Panc1 (cell line): ENCODE results near the gene TMEM201. TPM values are rescaled to one million over a fixed set of nuclear protein-coding genes. Genes with fewer than 3 reads are reported as not detected.

Experiments used
- ATAC-seq: fragments of 200-7000 bp; cut with Tn5 transposase; 2 replicates; pipeline ENCODE4 v1.9.1; 2020; ENCODE audit warnings: mild to moderate bottlenecking, moderate library complexity
- BruUV-seq: library from RNA; stranded (reverse); fragments of 400-500 nt; replicated peaks from 2 replicates; lab custom pipeline; 2021; lab: Mats Ljungman, UMichigan
- CTCF ChIA-PET: fragments of 300-600 bp; sonication (Branson Sonifier 250); formaldehyde crosslinking; loops from one replicate; lab custom pipeline; 2022; ENCODE audit warnings: antibody characterized with exemption; lab: Charles Lee
- POLR2A ChIA-PET: fragments of 300-600 bp; sonication (Branson Sonifier 250); formaldehyde crosslinking; loops from one replicate; lab custom pipeline; 2022; ENCODE audit warnings: antibody characterized with exemption; lab: Charles Lee
- DNase-seq: peaks from one replicate; pipeline ENCODE4 v3.0.0-alpha.2; 2010; ENCODE audit warnings: low read depth, low spot score
- H3K27ac ChIP-seq: 2 replicates; pipeline ENCODE4 v1.5.1; 2011; ENCODE audit warnings: mild to moderate bottlenecking, low read length, inconsistent platforms
- H3K27me3 ChIP-seq: fragments of 200-500 bp; sonication (Bioruptor generic); 2 replicates; pipeline ENCODE4 v1.6.0; 2014; ENCODE audit warnings: low read length, inconsistent platforms; ENCODE audit not compliant: control insufficient read depth, insufficient read depth
- H3K36me3 ChIP-seq: fragments of 200-500 bp; sonication (Bioruptor generic); 2 replicates; pipeline ENCODE4 v1.5.1; 2014; ENCODE audit warnings: inconsistent platforms, mild to moderate bottlenecking, low read length, moderate library complexity; ENCODE audit not compliant: control insufficient read depth, insufficient read depth
- H3K4me1 ChIP-seq: 2 replicates; pipeline ENCODE4 v1.5.1; 2011; ENCODE audit warnings: inconsistent platforms, mild to moderate bottlenecking, low read length, moderate library complexity; ENCODE audit not compliant: control insufficient read depth, insufficient read depth
- H3K4me3 ChIP-seq, 2 experiments: 2 replicates each; pipeline ENCODE4 v1.5.1; 2011 to 2012; ENCODE audit warnings: low read depth in 2 of 2, low read length in 2 of 2, mild to moderate bottlenecking in 2 of 2, inconsistent platforms in 1 of 2, moderate library complexity in 1 of 2
- H3K9me3 ChIP-seq: fragments of 200-500 bp; sonication (Bioruptor generic); 2 replicates; pipeline ENCODE4 v1.5.1; 2014; ENCODE audit warnings: low read depth, mild to moderate bottlenecking, inconsistent platforms, low read length, moderate library complexity; ENCODE audit not compliant: control insufficient read depth, insufficient read depth
- CTCF ChIP-seq: fragments of 450-650 bp; IDR thresholded peaks from 2 replicates; pipeline ENCODE4 v1.5.1; 2017; ENCODE audit warnings: mild to moderate bottlenecking
- POLR2AphosphoS5 ChIP-seq: IDR thresholded peaks from 2 replicates; pipeline ENCODE4 v1.6.1; 2012; ENCODE audit warnings: mild to moderate bottlenecking, low read depth, low read length, moderate library complexity
- SIN3A ChIP-seq: IDR thresholded peaks from 2 replicates; pipeline ENCODE4 v1.6.1; 2012; ENCODE audit warnings: low read depth, mild to moderate bottlenecking, low read length, moderate library complexity, borderline replicate concordance; ENCODE audit not compliant: insufficient read depth
- TCF7L2 ChIP-seq: IDR thresholded peaks from 2 replicates; pipeline ENCODE4 v1.6.1; 2011; ENCODE audit warnings: mild to moderate bottlenecking, low read depth, low read length, inconsistent platforms
- in situ Hi-C: cut with HindIII; loops from 2 replicates; pipeline ENCODE4 v1.10.0; 2016; ENCODE audit warnings: low sequenced_read_pairs, low pct_unique_long_range_greater_than_20kb
- intact Hi-C: fragments of 100-400 bp; cut with micrococcal nuclease; formaldehyde crosslinking; loops from one replicate; pipeline ENCODE4 v1.10.0; 2022; ENCODE audit not compliant: unreplicated experiment
- total RNA-seq: library from RNA; stranded (reverse); gene quantifications from one replicate; pipeline ENCODE4 v1.2.1, GENCODE V29; 2021; ENCODE audit not compliant: unreplicated experiment
- TF ChIP-seq, protein P1 (sequence below), 2 experiments: IDR thresholded peaks; 2 replicates each; pipeline ENCODE4 v1.6.1; 2011 to 2012; ENCODE audit warnings: low read depth in 2 of 2, control low read depth in 1 of 2, low read length in 1 of 2, mild to moderate bottlenecking in 1 of 2, moderate library complexity in 1 of 2; ENCODE audit not compliant: insufficient read depth in 1 of 2

TMEM201 gene
- total RNA-seq, 1 experiment from 2014 or later, result 26.5 TPM

DNA sequence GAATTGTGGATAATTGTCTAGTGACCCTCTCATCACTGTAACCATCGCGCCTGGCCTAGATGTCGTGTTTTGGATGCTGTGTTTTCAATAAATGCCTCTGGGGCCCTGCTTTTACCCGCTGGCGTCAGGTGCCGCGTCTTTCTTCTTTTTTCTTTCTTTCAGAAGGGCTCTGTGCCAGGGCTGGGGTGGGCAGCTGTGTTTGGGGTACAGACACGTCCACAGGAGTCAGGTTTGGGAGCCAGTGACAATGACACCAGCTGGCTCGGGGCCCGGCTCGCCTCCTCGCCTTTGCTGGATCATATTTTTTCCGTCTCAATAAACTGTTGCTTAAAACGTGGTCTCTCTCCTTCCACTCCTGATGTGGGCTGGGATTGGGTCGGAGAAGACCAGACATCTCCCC lies 16.1 kb downstream of the TMEM201 start:
- DNase-seq (no peak), ATAC-seq (no peak)
- Histone ChIP-seq H3K4me3 (no peak overlapping the region), H3K36me3 (no peaks in the 10 kb centered on the region; the same call in 1 of the 2 replicates), H3K4me1 (no peaks in the 10 kb centered on the region), H3K27me3 (no peaks in the 10 kb centered on the region), H3K9me3 (no peaks in the 10 kb centered on the region), H3K27ac (no peak overlapping the region)
- TF ChIP-seq SIN3A, result no peak
- TF ChIP-seq CTCF, result no peak
- TF ChIP-seq, protein P1, sequence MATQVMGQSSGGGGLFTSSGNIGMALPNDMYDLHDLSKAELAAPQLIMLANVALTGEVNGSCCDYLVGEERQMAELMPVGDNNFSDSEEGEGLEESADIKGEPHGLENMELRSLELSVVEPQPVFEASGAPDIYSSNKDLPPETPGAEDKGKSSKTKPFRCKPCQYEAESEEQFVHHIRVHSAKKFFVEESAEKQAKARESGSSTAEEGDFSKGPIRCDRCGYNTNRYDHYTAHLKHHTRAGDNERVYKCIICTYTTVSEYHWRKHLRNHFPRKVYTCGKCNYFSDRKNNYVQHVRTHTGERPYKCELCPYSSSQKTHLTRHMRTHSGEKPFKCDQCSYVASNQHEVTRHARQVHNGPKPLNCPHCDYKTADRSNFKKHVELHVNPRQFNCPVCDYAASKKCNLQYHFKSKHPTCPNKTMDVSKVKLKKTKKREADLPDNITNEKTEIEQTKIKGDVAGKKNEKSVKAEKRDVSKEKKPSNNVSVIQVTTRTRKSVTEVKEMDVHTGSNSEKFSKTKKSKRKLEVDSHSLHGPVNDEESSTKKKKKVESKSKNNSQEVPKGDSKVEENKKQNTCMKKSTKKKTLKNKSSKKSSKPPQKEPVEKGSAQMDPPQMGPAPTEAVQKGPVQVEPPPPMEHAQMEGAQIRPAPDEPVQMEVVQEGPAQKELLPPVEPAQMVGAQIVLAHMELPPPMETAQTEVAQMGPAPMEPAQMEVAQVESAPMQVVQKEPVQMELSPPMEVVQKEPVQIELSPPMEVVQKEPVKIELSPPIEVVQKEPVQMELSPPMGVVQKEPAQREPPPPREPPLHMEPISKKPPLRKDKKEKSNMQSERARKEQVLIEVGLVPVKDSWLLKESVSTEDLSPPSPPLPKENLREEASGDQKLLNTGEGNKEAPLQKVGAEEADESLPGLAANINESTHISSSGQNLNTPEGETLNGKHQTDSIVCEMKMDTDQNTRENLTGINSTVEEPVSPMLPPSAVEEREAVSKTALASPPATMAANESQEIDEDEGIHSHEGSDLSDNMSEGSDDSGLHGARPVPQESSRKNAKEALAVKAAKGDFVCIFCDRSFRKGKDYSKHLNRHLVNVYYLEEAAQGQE (IDR thresholded peaks at IDR 0.05; ENCODE audit: insufficient read depth in 1 of 2, low read depth in 2 of 2, low read length in 1 of 2), result no peak
- no peak for TF ChIP-seq TCF7L2
- TF ChIP-seq POLR2AphosphoS5, result no peak
- ChIA-PET CTCF (no interaction called here), POLR2A (no interaction called here)
- no TSS peak for BruUV-seq
- in situ Hi-C loops, result no loop called here
- intact Hi-C loops, result no loop called here

DNA sequence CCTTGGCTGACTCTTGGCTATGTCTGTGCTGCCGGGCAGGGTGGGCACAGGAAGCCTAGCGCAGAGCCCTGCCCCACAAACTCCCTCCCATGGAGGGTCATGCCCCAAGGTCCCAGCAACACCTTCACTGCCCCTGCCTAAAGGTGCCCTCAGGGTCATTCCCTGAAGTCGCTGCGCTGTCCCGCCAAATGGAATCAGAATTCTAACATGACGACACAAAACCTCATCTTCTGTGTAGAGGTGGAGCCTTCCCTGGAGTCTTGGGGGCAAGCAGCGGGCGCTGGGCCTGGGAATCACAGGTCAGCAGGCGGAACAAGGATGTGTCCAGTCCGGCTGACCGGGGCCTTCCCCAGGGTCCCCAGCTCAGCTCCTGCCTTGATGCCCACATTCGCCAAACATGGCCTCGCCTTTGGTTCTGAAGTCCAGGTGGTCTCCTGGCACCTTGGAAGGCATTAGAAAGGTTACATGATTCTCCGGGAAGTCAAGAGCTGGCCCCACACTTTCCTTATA lies 17.3 kb downstream of the TMEM201 start:
- no peaks in the 10 kb centered on the region for H3K9me3 ChIP-seq
- no peak overlapping the region for H3K4me3 ChIP-seq
- POLR2A ChIA-PET, result interaction anchor here (0.5 to 0.6 kb wide), 2 partner anchors 508 to 632 kb away, joined by 7 to 14 read pairs; no protein-coding TSS in a partner anchor
- H3K4me1 ChIP-seq, result no peaks in the 10 kb centered on the region
- H3K27ac ChIP-seq, result no peak overlapping the region
- ATAC-seq (no peak), DNase-seq (no peak)
- intact Hi-C loops, result no loop called here
- in situ Hi-C loops, result no loop called here
- CTCF ChIA-PET, result no interaction called here
- H3K27me3 ChIP-seq, result no peaks in the 10 kb centered on the region
- BruUV-seq, result no TSS peak
- H3K36me3 ChIP-seq, result no peaks in the 10 kb centered on the region; the same call in 1 of the 2 replicates
- TF ChIP-seq TCF7L2 (no peak), CTCF (no peak), POLR2AphosphoS5 (no peak), SIN3A (no peak)
- TF ChIP-seq, protein P1 (IDR thresholded peaks at IDR 0.05; ENCODE audit: insufficient read depth in 1 of 2, low read depth in 2 of 2, low read length in 1 of 2), result no peak
